HEK293T (cell line): Measurements from ENCODE around the gene SMC5.

ENCODE experiments used
- BHLHE40 ChIP-seq: fragments of 450-650 bp; IDR thresholded peaks from 2 replicates; pipeline ENCODE4 v1.6.1; 2016; ENCODE audit warnings: mild to moderate bottlenecking, moderate library complexity, borderline replicate concordance
- ELF4 ChIP-seq: fragments of 450-650 bp; IDR thresholded peaks from 2 replicates; pipeline ENCODE4 v1.6.1; 2017; ENCODE audit warnings: antibody characterized with exemption
- FOXA1 ChIP-seq: fragments of 450-650 bp; IDR thresholded peaks from 2 replicates; pipeline ENCODE4 v1.6.1; 2016; ENCODE audit warnings: mild to moderate bottlenecking
- FOXK2 ChIP-seq: fragments of 450-650 bp; IDR thresholded peaks from 2 replicates; pipeline ENCODE4 v1.6.1; 2016; ENCODE audit warnings: mild to moderate bottlenecking
- FOXM1 ChIP-seq: fragments of 450-650 bp; IDR thresholded peaks from 2 replicates; pipeline ENCODE4 v1.6.1; 2017; ENCODE audit warnings: mild to moderate bottlenecking, borderline replicate concordance
- HDGF ChIP-seq: fragments of 450-650 bp; IDR thresholded peaks from 2 replicates; pipeline ENCODE4 v1.6.1; 2017; ENCODE audit warnings: antibody characterized with exemption, borderline replicate concordance
- NFRKB ChIP-seq: fragments of 450-650 bp; IDR thresholded peaks from 2 replicates; pipeline ENCODE4 v1.6.1; 2016; ENCODE audit warnings: mild to moderate bottlenecking, moderate library complexity
- SP1 ChIP-seq: fragments of 450-650 bp; IDR thresholded peaks from 2 replicates; pipeline ENCODE4 v1.6.1; 2017
- SUZ12 ChIP-seq: fragments of 450-650 bp; IDR thresholded peaks from 2 replicates; pipeline ENCODE4 v1.6.1; 2016; ENCODE audit warnings: mild to moderate bottlenecking
- ZNF384 ChIP-seq: fragments of 450-650 bp; IDR thresholded peaks from 2 replicates; pipeline ENCODE4 v1.6.1; 2016

DNA sequence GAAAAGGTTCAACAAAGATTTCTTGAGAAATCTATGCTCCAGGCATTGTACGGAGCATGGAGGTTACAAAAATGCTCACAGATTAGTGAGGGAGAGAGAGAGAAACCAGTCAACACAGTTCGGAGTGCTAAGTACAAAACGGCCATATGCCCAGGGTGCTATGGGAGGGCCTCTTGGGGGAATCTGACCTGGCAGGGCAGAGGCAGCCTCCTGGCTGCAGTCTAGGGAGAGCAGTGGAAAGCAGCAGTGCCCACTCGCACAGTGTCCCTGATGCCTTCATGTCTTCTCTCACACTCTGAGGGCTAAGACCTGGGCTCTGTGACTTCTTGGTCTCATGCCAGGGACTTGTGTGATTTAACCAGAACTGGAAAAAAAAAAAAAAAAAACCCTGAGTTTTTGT, 29.8 kb upstream of the SMC5 start:
- TF ChIP-seq SUZ12 (no peak), ELF4 (no peak), FOXK2 (no peak), ZNF384 (no peak), HDGF (no peak), FOXM1 (no peak), SP1 (no peak), BHLHE40 (no peak), FOXA1 (no peak), NFRKB (no peak)
